Gastroesophageal sphincter (tissue), 4 donors: ENCODE measurements around the gene KIZ. TPM values are rescaled to one million over a fixed set of nuclear protein-coding genes. Genes with fewer than 3 reads are reported as not detected.

ENCODE experiments used
- ATAC-seq: fragments of 150-250 bp; one replicate; pipeline ENCODE4 v1.9.1; 2016; ENCODE audit warnings: mild to moderate bottlenecking, moderate library complexity
- H3K27ac ChIP-seq, 4 donors: fragments of 200-600 bp; sonication (generic) in 3 of 4; 1 replicate in 3 of 4; 2 replicates in 1 of 4; pipeline ENCODE4 v1.5.1; 2016 to 2019
- H3K27me3 ChIP-seq: fragments of 200-600 bp; sonication (generic); one replicate; pipeline ENCODE4 v1.5.1; 2019
- H3K36me3 ChIP-seq, 2 donors: fragments of 200-600 bp; sonication (generic); one replicate each; pipeline ENCODE4 v1.5.1; 2019; ENCODE audit warnings: control low read depth in 1 of 2
- H3K4me1 ChIP-seq, 3 donors: fragments of 200-600 bp; sonication (generic); 1 replicate in 2 of 3; 2 replicates in 1 of 3; pipeline ENCODE4 v1.5.1; 2016 to 2019; ENCODE audit warnings: control low read depth in 2 of 3
- H3K4me3 ChIP-seq, 2 donors: fragments of 200-600 bp; sonication (generic); one replicate each; pipeline ENCODE4 v1.5.1; 2019; ENCODE audit warnings: mild to moderate bottlenecking in 1 of 2, moderate library complexity in 1 of 2
- H3K9me3 ChIP-seq, 3 donors: fragments of 200-600 bp; sonication (generic); one replicate each; pipeline ENCODE4 v1.5.1; 2017 to 2019; ENCODE audit warnings: control low read depth in 2 of 3
- EP300 ChIP-seq: sonication (generic); formaldehyde crosslinking; IDR thresholded peaks from one replicate; pipeline ENCODE4 v1.6.1; 2017; ENCODE audit warnings: antibody characterized with exemption, mild to moderate bottlenecking
- POLR2A ChIP-seq, 2 donors: fragments of 450-650 bp; IDR thresholded peaks; one replicate each; pipeline ENCODE4 v1.6.1; 2017; ENCODE audit warnings: antibody characterized with exemption in 2 of 2, mild to moderate bottlenecking in 2 of 2, moderate library complexity in 1 of 2
- POLR2AphosphoS5 ChIP-seq: sonication (generic); formaldehyde crosslinking; IDR thresholded peaks from one replicate; pipeline ENCODE4 v1.6.1; 2017; ENCODE audit warnings: antibody characterized with exemption
- WGBS, 2 donors: methylation state at CpG; one replicate each; pipeline ENCODE4 v1.1.5; 2018; ENCODE audit warnings: low coverage in 1 of 2; 5-methylcytosine and 5-hydroxymethylcytosine counted together
- total RNA-seq, 4 donors: library from RNA; depleted of rRNA; stranded (reverse); fragments of >200 nt; gene quantifications; one replicate each; pipeline ENCODE4 v1.1.0, GENCODE V29; 2016
- TF ChIP-seq, protein P1 (sequence below), 4 experiments: fragments of 200-600 bp in 2 of 4; fragments of 450-650 bp in 2 of 4; sonication (generic) in 1 of 4; IDR thresholded peaks; one replicate each; pipeline ENCODE4 v1.5.1; 2017 to 2019; ENCODE audit warnings: antibody characterized with exemption in 4 of 4, mild to moderate bottlenecking in 2 of 4, moderate library complexity in 2 of 4

Gene KIZ
- total RNA-seq, 4 donors from 2014 or later = 19.9 to 31.0 (median 30.6) TPM

DNA sequence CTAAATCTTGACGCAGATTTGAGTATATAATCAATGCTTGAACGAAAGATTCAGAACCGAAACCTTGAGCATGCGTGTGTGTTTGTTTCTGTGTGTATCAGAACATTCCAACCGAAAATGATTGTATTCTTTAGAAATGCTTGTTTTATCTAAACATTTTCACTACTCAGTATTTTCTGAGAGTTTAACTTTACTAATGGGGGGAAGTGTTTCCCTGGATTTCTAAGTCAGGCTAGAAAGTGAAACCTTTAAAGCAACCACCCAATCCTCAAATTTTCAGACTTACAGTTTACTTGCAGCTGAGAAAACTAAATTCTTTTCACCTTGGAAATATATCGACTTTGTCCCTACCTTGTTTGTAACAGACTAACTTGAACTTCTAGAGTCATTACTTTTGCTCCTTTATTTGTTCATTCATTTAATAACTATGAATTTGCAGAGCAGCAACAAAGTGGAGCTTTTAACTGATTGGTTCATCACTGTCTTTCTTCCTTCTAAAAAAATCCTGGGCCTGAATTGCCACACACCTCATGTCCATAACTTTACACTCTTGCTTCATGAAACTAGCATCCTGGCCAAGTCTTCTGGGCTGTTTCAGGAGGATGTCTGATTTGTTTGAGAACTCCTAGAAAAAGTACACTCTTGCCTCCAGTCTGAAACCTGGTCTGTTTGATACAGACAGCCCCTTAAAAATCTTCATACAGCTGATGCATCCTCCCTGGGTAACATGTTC is 99.5 kb downstream of the KIZ start:
- WGBS, 2 donors = 52 to 59% methylated on average over 6 of the region's 6 CpGs
- H3K27me3 ChIP-seq = no peaks in the 10 kb centered on the region
- no peaks in the 10 kb centered on the region for H3K9me3 ChIP-seq
- H3K4me3 ChIP-seq = no peak overlapping the region
- TF ChIP-seq EP300 (no peak), POLR2AphosphoS5 (no peak), POLR2A (IDR thresholded peaks at IDR 0.05) (no peak)
- TF ChIP-seq, protein P1, sequence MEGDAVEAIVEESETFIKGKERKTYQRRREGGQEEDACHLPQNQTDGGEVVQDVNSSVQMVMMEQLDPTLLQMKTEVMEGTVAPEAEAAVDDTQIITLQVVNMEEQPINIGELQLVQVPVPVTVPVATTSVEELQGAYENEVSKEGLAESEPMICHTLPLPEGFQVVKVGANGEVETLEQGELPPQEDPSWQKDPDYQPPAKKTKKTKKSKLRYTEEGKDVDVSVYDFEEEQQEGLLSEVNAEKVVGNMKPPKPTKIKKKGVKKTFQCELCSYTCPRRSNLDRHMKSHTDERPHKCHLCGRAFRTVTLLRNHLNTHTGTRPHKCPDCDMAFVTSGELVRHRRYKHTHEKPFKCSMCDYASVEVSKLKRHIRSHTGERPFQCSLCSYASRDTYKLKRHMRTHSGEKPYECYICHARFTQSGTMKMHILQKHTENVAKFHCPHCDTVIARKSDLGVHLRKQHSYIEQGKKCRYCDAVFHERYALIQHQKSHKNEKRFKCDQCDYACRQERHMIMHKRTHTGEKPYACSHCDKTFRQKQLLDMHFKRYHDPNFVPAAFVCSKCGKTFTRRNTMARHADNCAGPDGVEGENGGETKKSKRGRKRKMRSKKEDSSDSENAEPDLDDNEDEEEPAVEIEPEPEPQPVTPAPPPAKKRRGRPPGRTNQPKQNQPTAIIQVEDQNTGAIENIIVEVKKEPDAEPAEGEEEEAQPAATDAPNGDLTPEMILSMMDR (IDR thresholded peaks at IDR 0.05) = no peak
- no peak for ATAC-seq
- peaks cover 0 to 46% of the 10 kb centered on the region in 2 donors for H3K36me3 ChIP-seq
- no peak overlapping the region for H3K27ac ChIP-seq
- H3K4me1 ChIP-seq = peaks cover 0 to 7% (median 0%) of the 10 kb centered on the region in 3 donors

DNA sequence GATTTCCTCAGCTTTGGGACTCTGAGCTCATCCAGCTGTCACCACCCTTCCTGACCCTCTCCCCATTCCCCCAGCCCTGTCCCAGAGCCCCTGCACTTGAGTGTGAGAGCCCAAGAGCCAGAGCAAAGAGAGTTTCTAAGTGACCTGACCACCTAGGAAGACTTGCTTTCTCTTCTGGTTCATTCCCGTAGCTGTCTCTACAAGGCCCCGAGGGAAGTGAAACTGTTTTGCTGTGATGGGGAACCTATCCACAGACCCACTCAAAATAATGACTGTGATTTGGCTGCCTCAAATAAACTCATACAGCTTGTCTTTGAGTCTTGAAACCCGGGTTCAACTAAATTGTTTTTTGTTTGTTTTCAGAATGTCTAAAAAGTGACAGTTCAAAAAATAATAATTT is 102.6 kb downstream of the KIZ start:
- 72 to 80% methylated on average over 2 to 3 of the region's 3 CpGs for WGBS, 2 donors
- TF ChIP-seq EP300 (no peak), POLR2A (IDR thresholded peaks at IDR 0.05) (no peak), POLR2AphosphoS5 (no peak)
- TF ChIP-seq, protein P1 (IDR thresholded peaks at IDR 0.05) = no peak

GRCh38 chr20:21229163-21229562 is 103.3 kb downstream of the KIZ start:
- peaks cover 0 to 65% of the 10 kb centered on the region in 2 donors for H3K36me3 ChIP-seq

More for the DNA sequence above, 102.6 kb downstream of the KIZ start:
- Histone ChIP-seq H3K9me3 (no peaks in the 10 kb centered on the region), H3K36me3 (peaks cover 0 to 72% of the 10 kb centered on the region in 2 donors), H3K27ac (no peak overlapping the region), H3K27me3 (no peaks in the 10 kb centered on the region), H3K4me3 (no peak overlapping the region), H3K4me1 (peaks cover 0 to 7% (median 0%) of the 10 kb centered on the region in 3 donors)
- no peak for ATAC-seq

DNA sequence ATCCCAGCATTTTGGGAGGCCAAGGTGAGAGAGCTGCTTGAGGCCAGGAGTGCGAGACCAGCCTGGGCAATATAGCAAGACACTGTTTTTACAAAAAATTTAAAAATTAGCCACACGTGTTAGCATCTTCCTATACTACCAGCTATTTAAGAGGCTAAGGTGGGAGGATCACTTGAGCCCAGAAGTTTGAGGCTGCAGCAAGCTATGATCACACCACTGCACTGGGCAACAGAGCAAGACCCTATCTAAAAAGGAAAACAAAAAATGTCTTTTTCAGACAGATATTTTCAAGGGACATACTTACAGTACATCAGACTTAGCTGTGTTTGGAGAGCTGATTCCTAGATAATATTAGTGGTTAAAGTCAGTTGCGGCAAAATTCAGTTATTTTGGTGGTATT is 104.3 kb downstream of the KIZ start:
- ATAC-seq = no peak
- no peak for TF ChIP-seq EP300
- no peak for TF ChIP-seq POLR2AphosphoS5
- TF ChIP-seq POLR2A (IDR thresholded peaks at IDR 0.05) = no peak
- TF ChIP-seq, protein P1 (IDR thresholded peaks at IDR 0.05) = no peak
- no peaks in the 10 kb centered on the region for H3K4me1 ChIP-seq
- H3K27ac ChIP-seq = no peak overlapping the region
- H3K9me3 ChIP-seq = no peaks in the 10 kb centered on the region
- H3K27me3 ChIP-seq = no peaks in the 10 kb centered on the region
- WGBS, 2 donors = 93 to 100% methylated on average over 3 of the region's 3 CpGs
- H3K4me3 ChIP-seq = no peak overlapping the region
- H3K36me3 ChIP-seq = peaks cover 0 to 65% of the 10 kb centered on the region in 2 donors

More at GRCh38 chr20:21229163-21229562, 103.3 kb downstream of the KIZ start:
- H3K27me3 ChIP-seq = no peaks in the 10 kb centered on the region
- no peak overlapping the region for H3K4me3 ChIP-seq
- peaks cover 0 to 7% (median 0%) of the 10 kb centered on the region in 3 donors for H3K4me1 ChIP-seq
- TF ChIP-seq POLR2A (IDR thresholded peaks at IDR 0.05) (no peak), EP300 (no peak), POLR2AphosphoS5 (no peak)
- TF ChIP-seq, protein P1 (IDR thresholded peaks at IDR 0.05) = no peak
- WGBS, 2 donors = 78 to 86% methylated on average over 2 of the region's 2 CpGs
- no peak for ATAC-seq
- no peaks in the 10 kb centered on the region for H3K9me3 ChIP-seq
- no peak overlapping the region for H3K27ac ChIP-seq

DNA sequence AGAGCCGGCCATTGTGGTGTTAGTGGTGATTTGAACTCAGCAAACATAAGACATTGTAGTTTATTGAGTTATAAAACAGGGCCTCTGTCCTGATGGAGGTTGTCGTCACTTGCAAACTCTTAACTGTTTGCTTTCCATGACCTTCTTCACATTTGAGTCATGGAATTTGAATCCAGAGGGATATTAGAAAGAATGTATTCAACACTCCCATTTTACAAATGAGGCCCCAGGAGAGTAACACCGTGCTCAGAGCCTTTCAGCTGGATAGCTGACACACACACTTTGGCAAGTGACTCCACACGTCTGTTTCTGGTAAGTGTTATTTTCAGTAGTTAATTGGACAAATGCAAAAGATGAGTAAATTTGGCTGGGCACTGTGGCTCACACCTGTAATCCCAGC is 104.8 kb downstream of the KIZ start:
- Histone ChIP-seq H3K36me3 (peaks cover 0 to 65% of the 10 kb centered on the region in 2 donors), H3K4me1 (peaks cover 0 to 2% (median 0%) of the 10 kb centered on the region in 3 donors), H3K9me3 (no peaks in the 10 kb centered on the region), H3K27me3 (no peaks in the 10 kb centered on the region), H3K4me3 (no peak overlapping the region), H3K27ac (no peak overlapping the region)
- ATAC-seq = no peak
- no peak for TF ChIP-seq EP300
- no peak for TF ChIP-seq POLR2AphosphoS5
- TF ChIP-seq POLR2A (IDR thresholded peaks at IDR 0.05) = no peak
- TF ChIP-seq, protein P1 (IDR thresholded peaks at IDR 0.05) = no peak
- WGBS, 2 donors = 67 to 71% methylated on average over 4 of the region's 4 CpGs
